GM19239 (cell line): Measurements from ENCODE around the gene PDILT.
"Not testable (repeated sequence)": the region's sequence is repeated elsewhere in the genome, so short reads cannot be mapped to it uniquely, and the experiment has no call there.

Source experiments
- DNase-seq: peaks from one replicate; pipeline ENCODE4 v3.0.0; 2011; ENCODE audit warnings: low spot score; ENCODE audit not compliant: insufficient read length
- FAIRE-seq: peaks from 2 replicates; lab custom pipeline; 2011; peaks lifted over from hg19 to GRCh38; lab: Jason Lieb, UNC

The PDILT gene

GRCh38 chr16:20327444-20328041 is 77.0 kb downstream of the PDILT start, which contains the start of gene GP2:
Gene GP2 (minus strand): TSS chr16:20327513. CDS start chr16:20326431, 1,082 bp downstream.
- DNase-seq (no peak), FAIRE-seq (no peak)

DNA sequence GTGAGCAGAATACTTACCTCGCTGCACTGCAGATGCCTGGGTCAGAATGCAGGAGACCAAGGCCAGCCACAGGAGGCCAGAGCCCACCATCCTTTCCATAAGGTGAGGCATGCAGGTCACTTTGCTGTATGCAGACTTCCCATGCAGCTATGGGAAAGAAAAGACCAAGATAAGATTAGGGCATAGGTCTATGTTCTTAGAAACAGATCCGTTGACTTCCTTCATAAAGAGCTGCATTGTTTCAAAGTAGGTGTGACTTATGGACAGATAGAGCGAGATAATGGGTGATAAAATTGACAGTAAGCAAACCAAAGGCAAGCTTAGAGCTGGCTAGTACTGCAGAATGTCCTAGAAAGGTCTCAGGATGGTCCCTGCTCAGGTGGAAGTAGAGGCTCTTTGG is 78.2 kb downstream of the PDILT start:
- no peak for FAIRE-seq
- no peak for DNase-seq

DNA sequence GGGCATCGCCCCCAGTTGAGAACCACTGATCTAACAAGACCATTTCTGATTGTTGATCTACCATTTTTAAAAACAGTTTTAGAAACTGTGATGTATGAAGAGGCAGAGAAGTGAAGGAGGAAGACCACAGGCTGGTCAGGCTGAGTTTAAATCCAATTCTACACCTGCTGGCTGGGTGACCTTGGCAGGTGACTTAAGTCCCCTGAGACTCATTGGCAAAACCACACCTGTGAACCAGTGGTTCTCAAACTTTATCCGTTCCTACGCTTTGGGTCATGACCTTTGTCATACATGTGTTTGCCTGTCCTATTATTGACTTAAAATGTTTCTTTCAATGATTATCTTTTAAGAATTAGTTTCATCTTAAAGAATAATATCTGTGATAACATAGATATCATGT is 79.5 kb downstream of the PDILT start:
- FAIRE-seq = no peak
- DNase-seq = no peak

GRCh38 chr16:20323591-20324117 is 80.9 kb downstream of the PDILT start:
- DNase-seq (no peak), FAIRE-seq (no peak)

DNA sequence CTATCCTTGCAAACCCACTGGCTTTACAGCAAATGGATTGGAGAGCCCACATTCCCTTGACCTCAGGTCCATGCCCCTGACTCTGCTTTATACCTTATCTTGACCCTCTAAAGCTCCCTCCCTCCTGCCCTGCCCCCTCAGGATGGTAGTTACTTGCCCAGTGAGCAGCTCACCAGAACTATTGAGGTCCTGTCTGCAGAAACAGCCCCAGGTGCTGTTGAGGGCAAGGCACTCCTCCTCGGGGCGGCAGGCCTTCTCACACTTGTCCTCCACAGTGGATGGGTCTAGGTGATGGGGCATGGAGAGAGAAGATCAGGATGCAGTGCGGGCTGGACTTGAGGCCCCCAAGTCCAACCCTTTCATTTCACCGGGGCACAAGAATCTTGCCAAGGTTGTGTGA is 81.8 kb downstream of the PDILT start:
- DNase-seq (no peak), FAIRE-seq (no peak)

GRCh38 chr16:20321671-20322070 is 82.9 kb downstream of the PDILT start:
- no peak for DNase-seq
- no peak for FAIRE-seq

DNA sequence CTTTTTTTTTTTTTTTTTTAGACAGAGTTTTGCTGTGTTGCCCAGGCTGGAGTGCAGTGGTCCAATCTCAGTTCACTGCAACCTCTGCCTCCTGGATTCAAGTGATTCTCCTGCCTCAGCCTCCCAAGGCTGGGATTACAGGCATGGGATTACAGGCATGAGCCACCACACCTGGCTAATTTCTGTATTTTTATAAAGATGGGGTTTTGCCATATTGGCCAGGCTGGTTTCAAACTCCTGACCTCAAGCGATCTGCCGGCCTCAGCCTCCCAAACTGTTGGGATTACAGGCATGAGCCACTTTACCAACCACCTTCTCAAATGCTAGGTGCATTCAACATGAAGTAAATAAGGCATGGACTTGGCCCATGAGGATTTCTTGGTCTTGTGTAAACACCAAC is 83.5 kb downstream of the PDILT start:
- FAIRE-seq, DNase-seq: not testable (repeated sequence)

GRCh38 chr16:20320592-20320991 is 83.9 kb downstream of the PDILT start:
- FAIRE-seq (no peak), DNase-seq (no peak)

DNA sequence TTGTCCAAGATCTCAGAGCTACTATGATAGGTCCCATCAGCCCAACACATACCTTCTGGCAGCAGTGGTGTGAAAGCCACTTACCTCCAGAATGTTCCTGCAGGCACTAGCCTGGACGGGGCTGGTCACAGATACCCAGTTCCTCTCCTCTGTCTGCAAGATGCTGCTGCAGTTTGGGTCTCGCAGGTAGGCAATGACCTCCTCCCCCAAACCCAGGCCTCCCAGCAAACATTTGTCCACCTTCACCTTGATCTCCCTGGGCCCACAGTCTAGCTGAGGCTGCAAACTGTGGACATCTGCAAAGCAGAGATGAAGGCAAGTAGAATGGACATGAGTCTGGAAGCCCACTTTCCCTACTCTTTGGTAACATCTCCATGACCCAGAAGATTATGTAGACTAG is 84.4 kb downstream of the PDILT start:
- DNase-seq (no peak), FAIRE-seq (no peak)

GRCh38 chr16:20319406-20319805 is 85.1 kb downstream of the PDILT start:
- FAIRE-seq = no peak

DNA sequence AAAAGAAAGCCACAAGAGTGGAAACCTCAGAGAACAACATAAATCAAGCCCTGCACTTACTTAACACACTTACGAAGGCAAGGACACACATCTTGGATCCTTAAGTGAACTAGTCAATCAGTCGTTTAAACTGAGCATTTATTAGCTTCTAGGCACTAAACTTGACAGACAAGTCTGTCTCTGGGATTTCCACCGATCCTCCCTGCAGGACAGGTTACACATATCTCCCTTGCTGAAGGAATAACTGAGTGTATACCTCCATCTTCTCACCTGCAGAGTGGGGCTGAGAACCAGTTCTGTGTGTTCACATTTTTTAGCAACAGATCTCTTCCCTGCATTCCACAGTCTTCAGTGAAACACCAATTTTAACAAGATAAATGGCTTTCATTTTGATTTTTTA is 86.1 kb downstream of the PDILT start:
- DNase-seq (no peak), FAIRE-seq (no peak)

More at GRCh38 chr16:20319406-20319805, 85.1 kb downstream of the PDILT start:
- DNase-seq = no peak

GRCh38 chr16:20318006-20318405 is 86.5 kb downstream of the PDILT start:
- DNase-seq = no peak
- FAIRE-seq = no peak

DNA sequence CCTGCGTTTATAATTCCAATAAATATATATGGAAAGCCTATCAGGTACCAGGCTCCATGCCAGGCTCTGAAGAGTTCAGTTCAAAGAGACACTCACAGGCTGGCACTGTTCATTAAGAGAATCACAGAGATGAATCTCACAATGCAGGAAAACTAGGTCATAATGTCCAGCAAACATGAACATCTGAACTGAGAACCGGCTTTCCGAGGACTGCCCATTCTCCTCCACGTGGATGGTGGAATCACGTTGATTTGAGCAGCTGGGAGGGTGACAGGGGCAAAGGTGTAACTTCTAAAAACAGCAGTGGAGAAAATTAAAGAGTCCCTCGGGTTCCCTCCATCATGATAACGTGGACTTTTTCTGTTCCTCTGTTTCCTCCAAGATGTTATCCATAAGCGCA is 87.4 kb downstream of the PDILT start:
- DNase-seq = no peak

DNA sequence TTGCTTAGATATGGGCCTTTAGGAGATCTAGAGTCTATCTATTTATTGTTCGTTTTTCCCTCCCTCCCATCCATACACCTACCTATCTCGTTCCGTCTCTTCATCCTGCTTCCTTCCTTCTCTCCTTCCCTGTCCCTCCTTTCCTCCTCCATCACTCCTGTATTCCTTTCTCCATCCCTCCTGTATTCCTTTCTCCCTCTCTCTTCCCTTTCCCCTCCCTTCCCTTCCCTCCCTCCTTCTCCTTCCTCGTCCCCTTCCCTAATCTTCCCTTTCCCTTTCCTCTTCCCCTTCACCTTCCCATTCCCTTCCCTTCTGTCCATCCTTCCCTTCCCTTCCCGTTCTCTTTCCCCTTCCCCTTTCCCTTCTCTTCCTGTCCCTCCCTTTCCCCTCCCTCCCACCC is 87.8 kb downstream of the PDILT start:
- DNase-seq (no peak), FAIRE-seq (no peak)

More for the DNA sequence above, 87.4 kb downstream of the PDILT start:
- FAIRE-seq = no peak

GRCh38 chr16:20315764-20316163 is 88.8 kb downstream of the PDILT start:
- no peak for FAIRE-seq
- DNase-seq = no peak

- DNase-seq (no peak), FAIRE-seq (no peak)
Measured at GRCh38 chr16:20314575-20314974, 90.0 kb downstream of the PDILT start.

GRCh38 chr16:20313741-20314140 is 90.8 kb downstream of the PDILT start:
- no peak for DNase-seq
- FAIRE-seq = no peak

DNA sequence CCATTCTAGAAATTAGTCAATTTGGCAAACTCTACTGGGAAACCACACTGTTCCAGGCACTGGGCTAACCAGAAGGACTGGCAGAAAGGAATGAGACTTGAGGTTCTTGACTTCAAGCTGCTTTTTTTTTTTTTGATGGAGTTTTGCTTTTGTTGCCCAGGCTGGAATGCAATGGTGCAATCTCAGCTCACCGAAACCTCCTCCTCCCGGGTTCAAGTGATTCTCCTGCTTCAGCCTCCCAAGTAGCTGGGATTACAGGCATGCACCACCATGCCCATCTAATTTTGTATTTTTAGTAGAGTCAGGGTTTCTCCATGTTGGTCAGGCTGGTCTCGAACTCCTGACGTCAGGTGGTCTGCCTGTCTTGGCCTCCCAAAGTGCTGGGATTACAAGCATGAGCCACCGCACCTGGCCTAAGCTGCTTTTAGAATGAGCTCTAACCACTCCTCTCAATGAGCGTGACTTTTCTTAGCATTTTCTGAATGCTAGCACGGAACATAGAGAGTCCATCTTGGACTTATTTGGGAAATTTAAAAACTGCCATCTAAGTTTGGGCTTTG is 91.9 kb downstream of the PDILT start:
- not testable (repeated sequence) for DNase-seq, FAIRE-seq

GRCh38 chr16:20311548-20311947 is 93.0 kb downstream of the PDILT start:
- no peak for FAIRE-seq

GRCh38 chr16:20310421-20311395 is 93.8 kb downstream of the PDILT start:
- FAIRE-seq = no peak

More at GRCh38 chr16:20311548-20311947, 93.0 kb downstream of the PDILT start:
- no peak for DNase-seq

DNA sequence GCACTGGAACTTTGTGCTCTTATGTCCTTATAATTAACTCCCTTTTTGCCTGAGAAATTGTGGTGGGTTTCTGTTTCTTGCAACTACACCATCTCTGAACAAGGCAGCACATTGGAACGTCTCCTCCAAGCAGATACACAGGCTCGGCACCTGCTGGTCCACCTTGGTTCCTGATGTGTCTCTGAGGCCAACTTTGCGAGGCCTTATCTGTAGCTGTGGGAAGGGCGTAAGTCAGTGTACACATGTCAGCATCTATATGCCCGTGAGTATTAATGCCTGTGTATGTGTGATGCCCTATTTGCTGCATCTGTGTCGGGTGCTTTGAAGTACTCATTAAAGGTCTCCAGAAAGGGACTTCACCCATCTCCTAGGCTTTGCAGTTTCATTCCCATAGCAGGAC is 94.8 kb downstream of the PDILT start:
- no peak for FAIRE-seq
- DNase-seq = no peak

More at GRCh38 chr16:20310421-20311395, 93.8 kb downstream of the PDILT start:
- no peak for DNase-seq
